Activated T-cell treated with anti-CD3 and anti-CD28 coated beads for 1 hour (primary cell): ENCODE results near the gene PRUNE2.

Experiments used
- DNase-seq: peaks from one replicate; pipeline ENCODE4 v3.0.0-alpha.2; 2020; ENCODE audit warnings: low read depth

PRUNE2 gene

DNA sequence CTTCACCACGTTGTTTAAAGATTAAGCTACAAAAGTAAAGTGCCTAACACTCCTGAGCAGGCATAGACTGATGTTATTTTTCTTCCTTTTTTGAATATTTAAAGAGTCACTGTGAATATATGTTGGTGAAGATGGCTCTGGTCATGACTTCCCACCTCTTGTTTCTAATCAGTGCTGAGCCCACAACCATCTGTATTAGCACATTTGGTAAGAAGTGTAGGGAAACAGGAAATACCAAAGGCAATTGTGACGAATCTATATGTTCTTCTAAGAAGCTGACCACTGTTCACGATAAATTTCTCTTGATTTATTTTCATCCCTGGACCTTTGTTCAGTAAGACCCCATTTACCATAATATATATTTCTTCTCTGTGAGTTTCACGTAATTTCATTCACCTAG, 249.9 kb downstream of the PRUNE2 start:
- no peak for DNase-seq

DNA sequence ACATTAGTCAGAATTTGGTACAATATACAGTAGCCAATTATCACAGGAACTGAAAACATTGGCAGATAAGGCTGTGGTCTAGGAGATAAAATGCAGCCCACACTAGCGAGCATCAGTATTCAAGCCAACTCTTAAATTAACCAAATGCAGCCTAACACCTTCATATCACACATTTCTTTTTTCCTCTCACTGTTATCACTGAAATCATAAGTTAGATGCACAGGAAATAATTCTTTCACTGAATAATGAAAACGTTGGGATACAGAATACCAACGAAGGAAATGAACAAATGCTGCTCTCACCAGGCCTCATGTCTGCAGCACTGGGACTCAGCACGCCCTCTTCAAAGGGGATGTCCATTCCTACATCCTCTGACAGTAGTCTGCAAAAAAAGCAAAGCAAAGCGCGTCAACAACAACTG, 250.8 kb downstream of the PRUNE2 start:
- no peak for DNase-seq

DNA sequence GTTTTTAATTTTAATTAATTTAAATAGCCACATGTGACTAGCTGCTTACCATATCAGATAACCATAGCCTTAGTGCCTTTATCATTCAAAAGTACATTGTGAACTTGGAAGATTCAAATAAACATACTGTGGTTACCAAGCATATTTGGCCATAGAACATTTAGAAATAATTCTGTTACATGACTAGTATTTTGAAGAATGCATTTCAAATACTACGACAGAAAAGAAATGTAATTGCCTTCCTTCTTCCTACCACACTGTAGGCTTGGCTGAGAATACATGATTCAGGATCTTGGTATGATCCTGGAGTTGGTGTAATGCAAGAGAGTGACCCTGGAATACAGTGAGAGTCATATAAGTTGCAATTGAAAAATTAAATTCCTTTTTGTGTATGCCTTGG, 251.3 kb downstream of the PRUNE2 start:
- no peak for DNase-seq

DNA sequence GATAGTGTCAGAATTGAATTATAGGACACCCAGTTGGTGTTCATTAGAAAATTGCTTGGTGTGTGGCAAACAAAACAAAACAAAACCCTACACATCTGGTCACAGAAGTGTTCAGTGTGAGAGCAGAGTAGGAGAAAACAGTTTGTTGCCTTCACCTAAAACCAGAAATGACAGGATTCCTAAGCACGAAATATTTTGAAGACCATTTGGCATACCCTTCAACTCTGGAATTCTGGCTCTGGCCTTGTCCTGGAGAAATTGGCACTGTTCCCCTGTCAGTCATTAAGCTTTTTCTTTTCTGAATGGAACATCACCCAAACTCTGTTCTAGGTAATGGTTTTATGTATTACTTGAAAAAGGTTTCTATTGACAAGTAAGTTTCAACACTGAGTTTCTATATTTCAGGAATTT, 251.9 kb downstream of the PRUNE2 start:
- DNase-seq: no peak

DNA sequence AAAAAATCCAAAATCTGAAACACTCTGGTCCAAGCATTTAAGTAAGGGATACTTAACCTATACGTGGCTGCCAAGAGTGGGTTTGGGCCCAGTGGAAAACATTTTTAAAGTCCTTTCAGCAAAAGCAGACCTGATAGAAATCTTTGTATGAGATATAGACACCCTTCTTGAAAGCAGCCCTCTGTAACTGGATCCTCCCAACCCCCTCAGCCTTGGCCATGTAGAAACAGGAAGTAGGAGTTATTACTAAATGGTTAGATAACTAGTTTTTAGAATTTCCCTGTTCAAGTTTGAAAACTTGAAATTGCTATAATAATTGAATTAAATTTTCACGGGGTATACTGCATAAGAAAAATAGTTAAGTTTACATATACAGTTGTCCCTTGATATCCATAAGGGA, 253.0 kb downstream of the PRUNE2 start:
- DNase-seq: no peak

DNA sequence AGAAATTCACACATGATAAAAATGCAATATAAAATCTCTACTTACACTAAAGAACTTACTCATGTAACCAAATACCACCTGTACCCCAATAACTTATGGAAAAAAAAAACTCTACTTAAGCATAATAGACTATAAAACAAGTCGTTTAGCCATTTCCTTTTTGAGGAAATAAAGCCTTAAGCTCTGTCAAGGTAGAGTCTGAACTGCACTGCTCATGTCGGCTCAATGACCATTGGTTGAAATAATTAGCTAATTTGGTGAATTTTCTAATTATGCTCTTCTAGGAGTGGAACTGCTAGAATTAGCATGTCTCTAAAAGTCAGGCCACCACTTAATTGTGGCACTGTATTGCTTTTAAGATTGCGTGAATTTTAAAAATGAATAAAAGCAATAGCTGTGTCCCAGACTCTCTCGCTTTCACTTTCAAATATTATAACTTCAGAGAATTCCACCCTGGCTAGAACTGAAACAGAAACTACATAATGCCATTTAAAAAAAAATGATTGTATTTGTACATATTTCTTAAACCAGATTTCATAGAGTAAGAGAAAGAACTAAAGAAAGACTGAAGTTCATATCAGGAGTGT, 254.7 kb downstream of the PRUNE2 start:
- DNase-seq: no peak

DNA sequence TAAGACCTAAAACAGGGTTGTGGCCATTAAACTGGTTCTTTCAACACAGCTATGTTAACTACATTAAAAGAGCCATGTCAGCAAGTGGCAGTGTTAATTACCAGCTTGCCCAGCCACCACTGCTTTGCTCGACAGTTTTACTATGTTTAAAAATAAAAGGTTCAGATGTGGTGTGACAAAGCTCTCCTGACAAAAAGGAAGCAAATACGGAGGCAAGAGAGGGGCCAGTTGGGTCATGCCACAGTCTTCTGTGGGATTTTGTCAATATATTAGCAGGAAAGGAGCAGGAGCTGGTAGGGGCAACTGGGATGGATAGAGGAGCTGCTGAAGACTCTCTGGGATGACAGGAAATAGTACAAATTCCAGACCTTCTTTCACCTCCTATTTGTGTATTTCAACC, 255.2 kb downstream of the PRUNE2 start:
- no peak for DNase-seq

DNA sequence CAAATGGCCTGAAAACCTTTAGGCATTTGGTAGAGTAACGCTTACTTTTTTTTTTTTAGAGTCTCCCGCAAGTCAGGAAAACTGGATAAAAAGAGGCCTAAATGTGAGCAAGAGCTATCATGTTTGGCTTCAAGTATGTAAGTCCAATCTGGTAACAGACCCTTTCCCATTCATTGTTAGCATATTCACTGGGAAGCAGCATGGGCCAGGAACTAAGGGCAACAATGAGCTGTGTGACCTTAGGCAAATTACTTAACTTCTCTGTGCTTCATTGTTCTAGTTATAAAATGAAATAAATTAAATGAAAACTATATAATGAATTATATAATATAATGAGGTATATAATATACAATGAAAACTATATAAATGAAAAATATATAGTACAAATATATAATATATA, 256.0 kb downstream of the PRUNE2 start:
- no peak for DNase-seq

DNA sequence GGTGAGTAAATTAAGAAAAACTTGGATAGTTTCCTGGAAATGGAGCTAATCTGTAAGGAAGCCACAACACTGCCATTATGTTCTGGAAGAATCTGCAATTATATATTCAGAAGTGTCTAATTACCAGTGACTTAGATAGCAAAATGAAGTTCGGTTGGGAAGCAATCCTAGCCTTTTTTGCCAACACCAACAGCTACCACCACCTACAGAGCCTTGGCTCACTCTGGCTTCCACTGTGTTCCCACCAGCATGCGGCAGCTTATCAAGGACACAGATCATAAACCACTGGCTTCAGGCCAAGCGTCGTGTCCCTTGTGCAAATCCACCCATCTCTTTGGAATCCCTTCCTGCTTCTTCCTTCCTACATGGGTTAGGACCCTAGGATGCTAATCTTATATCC, 259.7 kb downstream of the PRUNE2 start:
- DNase-seq: no peak

DNA sequence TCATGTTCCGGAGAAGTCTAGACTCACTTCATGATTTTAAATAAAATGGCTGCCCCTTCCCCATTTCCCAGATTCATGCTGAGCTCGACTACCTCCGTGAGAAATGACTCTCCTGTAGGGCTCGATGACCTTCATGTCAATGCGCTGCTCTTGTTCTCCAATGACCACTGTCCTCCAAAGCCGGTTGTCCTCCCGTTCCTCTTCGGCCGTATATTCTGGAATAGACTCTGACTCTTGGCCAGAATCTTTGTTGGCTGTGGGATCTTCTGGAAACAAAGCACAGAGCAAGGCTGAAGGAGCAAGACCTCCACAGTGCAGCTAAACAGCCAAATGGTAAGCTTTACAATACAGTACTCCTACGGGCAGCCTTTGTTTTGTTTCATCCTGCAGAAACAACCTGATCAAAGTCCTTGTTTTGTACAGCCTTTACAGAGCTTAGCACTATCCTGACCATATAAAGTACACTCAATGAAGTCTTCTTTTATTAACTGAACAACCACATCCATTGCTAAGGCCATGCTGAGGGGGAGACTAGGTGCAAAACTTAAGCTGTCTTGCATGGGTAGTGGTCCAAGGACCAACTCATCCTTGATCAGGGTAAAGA, 261.2 kb downstream of the PRUNE2 start:
- no peak for DNase-seq

DNA sequence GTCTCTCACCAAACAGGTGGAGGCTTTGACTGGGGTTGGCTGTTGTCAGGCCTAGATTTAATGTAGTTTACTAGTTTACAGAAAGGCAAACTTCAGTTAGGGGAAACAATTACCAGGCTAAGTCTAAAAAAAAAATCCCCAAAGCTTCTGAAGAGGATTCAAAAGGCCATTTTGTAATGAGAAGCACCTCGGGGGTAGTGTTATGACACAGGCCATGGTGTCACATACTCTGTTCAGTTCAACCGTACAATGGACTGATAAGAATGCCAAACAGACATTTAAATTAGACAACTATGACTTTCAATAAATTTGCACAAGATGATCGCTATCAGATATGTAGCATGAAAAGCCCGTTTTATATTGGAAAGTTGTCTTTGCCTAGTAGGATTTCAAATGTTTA, 261.7 kb downstream of the PRUNE2 start:
- DNase-seq: no peak

DNA sequence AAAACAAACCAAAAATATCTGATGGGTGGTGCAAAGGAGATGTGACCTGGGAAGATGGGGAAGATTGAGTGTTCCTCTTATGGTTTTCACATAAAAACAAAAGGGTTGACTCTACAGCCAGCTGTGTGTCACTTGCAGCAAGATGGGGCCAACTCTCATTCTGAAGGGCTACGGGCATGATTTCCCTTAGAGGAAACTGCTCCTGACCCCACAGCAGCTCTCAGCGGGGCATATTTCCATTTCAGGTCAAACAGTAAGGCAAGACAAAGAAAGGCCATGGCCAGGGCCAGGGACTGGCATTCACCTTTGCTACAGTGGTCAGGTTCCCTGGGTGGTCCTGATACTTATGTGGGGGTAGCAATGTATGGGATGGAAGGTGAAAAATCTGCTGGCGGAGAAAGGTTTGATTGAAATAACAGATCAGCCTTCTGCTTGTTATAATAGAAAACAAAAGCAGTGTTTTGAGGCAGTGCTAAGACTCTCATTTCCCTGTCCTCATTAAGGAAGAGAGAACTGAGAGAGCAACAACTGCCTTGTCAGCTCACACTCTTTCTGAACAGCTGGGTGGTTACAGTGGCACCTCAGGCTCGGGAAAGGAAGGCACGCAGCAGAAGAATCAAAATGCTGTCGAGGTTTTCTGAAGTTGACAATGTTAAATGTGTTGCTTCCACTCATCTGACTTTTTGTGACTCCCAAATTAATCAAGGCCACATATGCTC, 262.4 kb downstream of the PRUNE2 start:
- no peak for DNase-seq

DNA sequence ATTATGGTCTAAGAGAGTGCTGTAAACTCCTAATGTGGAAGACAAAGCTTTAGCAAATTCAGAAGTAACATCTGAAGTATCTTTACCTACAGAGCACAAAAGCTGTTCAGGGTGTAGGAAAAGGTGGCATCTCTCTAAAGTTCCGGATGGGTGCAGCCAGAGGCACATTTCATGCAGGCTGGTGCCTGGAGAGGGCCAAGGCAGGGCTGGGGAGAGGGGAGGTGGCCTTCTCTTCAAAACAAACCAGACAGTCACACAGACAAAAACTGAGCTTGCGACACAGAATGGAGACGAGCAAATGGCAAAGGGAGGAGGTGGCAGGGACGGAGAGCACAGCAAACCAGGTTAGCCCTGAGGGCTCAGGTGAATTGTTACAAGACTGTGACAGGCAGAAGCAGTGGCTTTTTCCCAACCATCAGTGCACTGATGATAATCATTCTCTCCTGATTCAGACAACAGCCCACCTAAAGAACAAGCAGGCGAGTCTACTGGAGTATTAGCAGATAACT, 263.2 kb downstream of the PRUNE2 start:
- DNase-seq: no peak

DNA sequence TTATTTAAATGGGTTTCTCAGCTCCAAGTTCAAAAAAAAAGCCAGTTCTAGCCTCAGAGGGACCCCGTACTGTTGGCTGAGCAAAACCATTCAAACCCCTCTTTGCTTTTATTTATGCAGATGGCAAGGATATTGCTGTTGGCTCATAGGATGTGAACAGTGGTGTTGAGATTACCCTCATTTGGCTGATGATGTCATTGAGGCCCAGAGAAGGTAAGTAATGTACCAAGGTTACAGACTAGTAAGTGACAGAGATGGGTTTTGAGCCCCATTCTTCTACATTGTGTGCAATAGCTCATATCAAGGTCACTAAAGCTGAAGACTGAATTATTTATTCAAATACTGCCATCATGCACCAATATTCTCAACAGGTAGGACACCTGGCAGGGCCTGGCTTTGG, 263.8 kb downstream of the PRUNE2 start:
- DNase-seq: no peak

DNA sequence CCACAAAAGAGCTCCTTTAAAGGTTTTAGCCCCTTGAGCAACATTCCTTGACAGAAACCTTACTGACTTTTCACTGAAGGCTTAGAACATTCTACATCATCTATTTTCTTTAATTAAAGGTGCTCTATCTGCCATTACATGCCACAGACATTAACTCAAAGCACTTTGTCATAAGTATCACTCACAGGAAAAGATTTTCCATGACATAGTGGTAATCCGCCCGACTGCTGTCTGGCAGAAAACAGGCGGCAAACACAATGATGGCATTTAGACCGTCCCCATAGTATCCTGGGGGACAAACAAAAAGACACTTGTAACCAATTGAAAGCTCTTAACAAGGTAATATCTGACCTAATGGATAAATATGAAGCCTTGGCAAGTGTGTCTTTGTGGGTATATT, 267.9 kb downstream of the PRUNE2 start:
- DNase-seq: no peak

DNA sequence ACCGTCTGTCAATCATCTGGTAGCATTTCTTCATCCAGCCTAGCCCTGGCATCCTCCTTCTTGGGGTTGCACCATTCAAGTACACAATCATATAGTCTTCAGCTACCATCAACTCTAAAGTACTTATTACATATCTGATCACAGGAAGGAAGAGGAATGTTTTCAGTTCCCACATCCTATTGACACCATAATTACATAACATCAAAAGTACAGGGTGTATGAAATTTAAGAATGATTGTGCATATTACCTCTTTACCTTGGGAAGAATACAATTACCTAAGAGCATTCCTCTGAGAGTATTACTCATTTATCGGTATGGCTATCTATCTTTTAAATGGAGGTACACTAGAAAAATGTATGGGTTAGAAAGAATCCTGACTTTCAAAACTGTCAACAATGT, 268.5 kb downstream of the PRUNE2 start:
- no peak for DNase-seq

DNA sequence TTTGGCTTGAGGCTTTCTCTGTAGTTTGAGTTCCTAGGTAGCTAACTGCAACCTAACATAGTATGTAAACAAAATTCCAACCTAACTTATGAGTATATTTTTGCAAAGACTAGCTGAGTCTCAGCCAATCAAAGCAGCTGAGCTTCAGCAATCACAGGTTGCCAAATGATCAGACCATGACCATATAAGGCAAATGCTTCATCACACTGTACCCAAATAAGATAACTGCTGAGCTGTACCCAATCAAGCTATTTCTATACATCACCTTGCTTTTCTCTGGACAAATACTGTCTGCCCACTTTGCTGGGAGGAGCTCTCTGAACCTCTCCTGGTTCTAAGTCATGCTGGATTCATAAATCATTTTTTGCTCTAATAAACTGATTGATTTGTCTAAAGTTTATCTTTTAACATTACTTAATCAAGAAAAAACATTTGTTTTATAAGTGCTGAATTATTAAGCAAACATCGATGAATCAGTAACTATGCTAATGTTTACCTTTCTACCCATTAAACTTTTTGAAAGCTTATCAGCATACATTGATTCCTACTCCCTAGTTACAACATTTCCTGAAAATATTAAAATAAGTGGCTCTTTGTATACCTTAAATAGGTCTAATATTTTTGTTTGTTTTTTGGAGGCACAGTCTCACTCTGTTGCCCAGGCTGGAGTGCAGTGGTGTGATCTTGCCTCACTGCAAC, 271.4 kb downstream of the PRUNE2 start:
- DNase-seq: no peak

DNA sequence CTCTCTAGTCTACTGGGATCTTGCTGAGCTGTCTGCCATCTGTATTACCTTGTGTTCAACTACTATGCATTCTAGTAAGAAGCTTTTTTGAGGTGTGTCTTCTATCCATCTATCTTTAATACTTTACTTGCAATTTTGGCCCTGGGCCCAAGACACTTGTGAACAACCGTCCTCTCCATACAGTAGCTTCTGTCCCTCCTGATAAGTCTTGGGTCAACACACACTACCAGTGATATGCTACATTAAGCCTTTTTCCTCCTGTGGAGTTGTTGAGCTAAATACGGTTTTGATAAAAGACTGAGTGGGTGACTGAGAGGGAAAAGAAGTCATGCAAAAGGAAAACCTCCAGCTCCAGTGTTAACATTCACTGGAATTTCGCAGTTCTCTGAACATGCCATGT, 275.0 kb downstream of the PRUNE2 start:
- no peak for DNase-seq

DNA sequence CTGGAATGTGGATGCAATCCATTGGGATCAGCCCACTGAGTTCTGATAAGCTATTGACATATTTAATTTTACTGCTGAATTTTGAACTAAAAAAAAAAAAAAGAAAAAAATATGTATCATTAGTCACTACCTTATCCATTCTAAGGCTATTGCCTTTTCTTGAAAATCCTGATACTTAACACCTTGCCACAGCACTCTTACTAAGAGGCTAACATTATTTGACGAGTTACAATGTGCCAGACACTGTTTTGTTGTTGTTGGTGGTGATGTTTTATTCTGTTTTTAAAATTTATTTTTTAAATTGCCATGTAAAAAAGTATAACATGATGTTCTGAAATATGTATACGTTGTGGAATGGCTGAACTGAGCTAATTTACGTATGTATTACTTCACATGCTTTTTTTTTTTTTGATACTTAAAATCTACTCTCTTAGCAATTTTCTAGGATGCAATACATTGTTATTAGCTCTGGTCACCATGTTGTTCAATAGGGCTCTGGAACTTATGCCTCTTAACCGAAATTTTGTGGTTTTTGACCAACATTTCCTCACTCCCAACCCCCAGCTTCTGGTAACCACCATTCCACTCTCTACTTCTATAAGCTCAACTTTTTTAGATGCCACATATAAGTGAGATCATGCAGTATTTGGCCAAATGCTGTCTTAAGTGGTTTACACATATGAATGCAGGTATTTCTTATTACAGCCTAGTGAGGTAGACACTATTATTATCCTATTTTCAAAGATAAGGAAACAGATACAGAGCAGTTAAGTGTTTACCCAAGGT, 276.5 kb downstream of the PRUNE2 start:
- no peak for DNase-seq

DNA sequence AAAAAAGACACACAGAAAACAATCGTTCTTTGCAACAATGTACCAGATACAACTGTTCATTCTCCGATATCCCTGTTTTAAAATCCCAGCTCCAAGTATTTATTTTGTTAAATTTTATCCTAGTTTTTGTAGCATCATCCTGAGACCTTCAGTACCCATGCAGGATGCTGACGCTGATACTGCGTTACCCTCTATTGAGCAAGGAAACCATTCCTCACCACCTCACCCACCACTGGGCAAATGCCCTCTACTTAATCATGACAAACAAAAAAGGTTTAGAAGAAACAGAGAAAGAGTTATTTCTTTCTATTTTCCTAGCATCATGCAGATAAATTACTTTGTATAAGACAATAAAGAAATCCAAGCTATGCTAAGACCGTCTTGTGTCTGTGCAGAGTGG, 277.8 kb downstream of the PRUNE2 start:
- DNase-seq: no peak

DNA sequence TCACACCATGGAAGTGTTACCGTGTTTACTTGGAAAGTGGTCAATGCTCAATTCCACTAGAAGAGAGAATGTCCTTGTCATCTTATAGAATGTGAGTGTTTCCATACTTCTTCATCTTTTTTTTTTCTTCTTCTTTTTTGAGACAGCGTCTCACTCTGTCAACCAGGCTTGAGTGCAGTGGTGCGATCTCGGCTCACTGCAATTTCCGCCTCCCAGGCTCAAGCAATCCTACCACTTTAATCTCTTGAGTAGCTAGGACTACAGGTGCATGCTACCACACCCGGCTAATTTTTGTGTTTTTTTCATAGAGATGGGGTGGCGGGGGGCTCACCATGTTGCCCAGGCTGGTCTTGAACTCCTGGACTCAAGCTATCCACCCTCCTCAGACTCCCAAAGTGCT, 278.9 kb downstream of the PRUNE2 start:
- no peak for DNase-seq

DNA sequence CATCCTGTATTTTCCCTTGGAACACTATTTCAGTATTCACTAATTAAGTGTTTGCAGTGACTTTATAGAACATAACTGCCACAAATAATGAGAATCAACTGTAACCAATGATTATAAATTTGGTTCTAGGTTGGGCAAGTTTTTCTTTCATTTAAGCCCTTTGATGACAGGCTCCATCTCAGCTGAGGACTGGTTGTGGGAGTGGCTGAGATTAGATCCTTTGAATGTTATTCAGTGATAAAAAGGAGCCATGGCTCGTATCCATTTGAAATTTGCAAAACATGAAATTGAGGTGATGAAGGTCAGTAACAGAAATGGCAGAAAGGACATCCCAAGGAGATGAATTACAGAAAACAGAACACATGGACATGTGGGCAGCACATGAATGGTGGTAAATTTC, 279.8 kb downstream of the PRUNE2 start:
- DNase-seq: no peak
